Panc1 (cell line): ENCODE results near the gene FGD2. TPM values are rescaled to one million over a fixed set of nuclear protein-coding genes. Genes with fewer than 3 reads are reported as not detected.

Source experiments
- ATAC-seq: fragments of 200-7000 bp; cut with Tn5 transposase; 2 replicates; pipeline ENCODE4 v1.9.1; 2020; ENCODE audit warnings: mild to moderate bottlenecking, moderate library complexity
- BruUV-seq: library from RNA; stranded (reverse); fragments of 400-500 nt; replicated peaks from 2 replicates; lab custom pipeline; 2021; lab: Mats Ljungman, UMichigan
- CTCF ChIA-PET: fragments of 300-600 bp; sonication (Branson Sonifier 250); formaldehyde crosslinking; loops from one replicate; lab custom pipeline; 2022; ENCODE audit warnings: antibody characterized with exemption; lab: Charles Lee
- POLR2A ChIA-PET: fragments of 300-600 bp; sonication (Branson Sonifier 250); formaldehyde crosslinking; loops from one replicate; lab custom pipeline; 2022; ENCODE audit warnings: antibody characterized with exemption; lab: Charles Lee
- DNase-seq: peaks from one replicate; pipeline ENCODE4 v3.0.0-alpha.2; 2010; ENCODE audit warnings: low read depth, low spot score
- H3K27ac ChIP-seq: 2 replicates; pipeline ENCODE4 v1.5.1; 2011; ENCODE audit warnings: mild to moderate bottlenecking, low read length, inconsistent platforms
- H3K27me3 ChIP-seq: fragments of 200-500 bp; sonication (Bioruptor generic); 2 replicates; pipeline ENCODE4 v1.6.0; 2014; ENCODE audit warnings: low read length, inconsistent platforms; ENCODE audit not compliant: control insufficient read depth, insufficient read depth
- H3K36me3 ChIP-seq: fragments of 200-500 bp; sonication (Bioruptor generic); 2 replicates; pipeline ENCODE4 v1.5.1; 2014; ENCODE audit warnings: inconsistent platforms, mild to moderate bottlenecking, low read length, moderate library complexity; ENCODE audit not compliant: control insufficient read depth, insufficient read depth
- H3K4me1 ChIP-seq: 2 replicates; pipeline ENCODE4 v1.5.1; 2011; ENCODE audit warnings: inconsistent platforms, mild to moderate bottlenecking, low read length, moderate library complexity; ENCODE audit not compliant: control insufficient read depth, insufficient read depth
- H3K4me3 ChIP-seq, 2 experiments: 2 replicates each; pipeline ENCODE4 v1.5.1; 2011 to 2012; ENCODE audit warnings: low read depth in 2 of 2, low read length in 2 of 2, mild to moderate bottlenecking in 2 of 2, inconsistent platforms in 1 of 2, moderate library complexity in 1 of 2
- H3K9me3 ChIP-seq: fragments of 200-500 bp; sonication (Bioruptor generic); 2 replicates; pipeline ENCODE4 v1.5.1; 2014; ENCODE audit warnings: low read depth, mild to moderate bottlenecking, inconsistent platforms, low read length, moderate library complexity; ENCODE audit not compliant: control insufficient read depth, insufficient read depth
- POLR2AphosphoS5 ChIP-seq: IDR thresholded peaks from 2 replicates; pipeline ENCODE4 v1.6.1; 2012; ENCODE audit warnings: mild to moderate bottlenecking, low read depth, low read length, moderate library complexity
- SIN3A ChIP-seq: IDR thresholded peaks from 2 replicates; pipeline ENCODE4 v1.6.1; 2012; ENCODE audit warnings: low read depth, mild to moderate bottlenecking, low read length, moderate library complexity, borderline replicate concordance; ENCODE audit not compliant: insufficient read depth
- TCF7L2 ChIP-seq: IDR thresholded peaks from 2 replicates; pipeline ENCODE4 v1.6.1; 2011; ENCODE audit warnings: mild to moderate bottlenecking, low read depth, low read length, inconsistent platforms
- in situ Hi-C: cut with HindIII; loops from 2 replicates; pipeline ENCODE4 v1.10.0; 2016; ENCODE audit warnings: low sequenced_read_pairs, low pct_unique_long_range_greater_than_20kb
- intact Hi-C: fragments of 100-400 bp; cut with micrococcal nuclease; formaldehyde crosslinking; loops from one replicate; pipeline ENCODE4 v1.10.0; 2022; ENCODE audit not compliant: unreplicated experiment
- total RNA-seq: library from RNA; stranded (reverse); gene quantifications from one replicate; pipeline ENCODE4 v1.2.1, GENCODE V29; 2021; ENCODE audit not compliant: unreplicated experiment
- TF ChIP-seq, protein P1 (sequence below): fragments of 450-650 bp; IDR thresholded peaks from 2 replicates; pipeline ENCODE4 v1.5.1; 2017; ENCODE audit warnings: mild to moderate bottlenecking
- TF ChIP-seq, protein P2 (sequence below), 2 experiments: IDR thresholded peaks; 2 replicates each; pipeline ENCODE4 v1.6.1; 2011 to 2012; ENCODE audit warnings: low read depth in 2 of 2, control low read depth in 1 of 2, low read length in 1 of 2, mild to moderate bottlenecking in 1 of 2, moderate library complexity in 1 of 2; ENCODE audit not compliant: insufficient read depth in 1 of 2

Gene FGD2
- total RNA-seq, 1 experiment from 2014 or later: 0.10 TPM

GRCh38 chr6:37032239-37032638 lies 26.8 kb downstream of the FGD2 start:
- BruUV-seq: no TSS peak
- intact Hi-C loops (no loop called here), in situ Hi-C loops (no loop called here)
- Histone ChIP-seq H3K36me3 (no peaks in the 10 kb centered on the region), H3K27ac (no peak overlapping the region), H3K4me1 (no peaks in the 10 kb centered on the region), H3K27me3 (no peaks in the 10 kb centered on the region), H3K9me3 (no peaks in the 10 kb centered on the region), H3K4me3 (no peak overlapping the region)
- ChIA-PET CTCF (interaction anchor here (0.6 kb wide), 1 partner anchor 322 kb away, joined by 4 read pairs; the partner anchor contains the start of gene RNF8), POLR2A (no interaction called here)
- TF ChIP-seq SIN3A: no peak
- no peak for TF ChIP-seq POLR2AphosphoS5
- TF ChIP-seq, protein P1, sequence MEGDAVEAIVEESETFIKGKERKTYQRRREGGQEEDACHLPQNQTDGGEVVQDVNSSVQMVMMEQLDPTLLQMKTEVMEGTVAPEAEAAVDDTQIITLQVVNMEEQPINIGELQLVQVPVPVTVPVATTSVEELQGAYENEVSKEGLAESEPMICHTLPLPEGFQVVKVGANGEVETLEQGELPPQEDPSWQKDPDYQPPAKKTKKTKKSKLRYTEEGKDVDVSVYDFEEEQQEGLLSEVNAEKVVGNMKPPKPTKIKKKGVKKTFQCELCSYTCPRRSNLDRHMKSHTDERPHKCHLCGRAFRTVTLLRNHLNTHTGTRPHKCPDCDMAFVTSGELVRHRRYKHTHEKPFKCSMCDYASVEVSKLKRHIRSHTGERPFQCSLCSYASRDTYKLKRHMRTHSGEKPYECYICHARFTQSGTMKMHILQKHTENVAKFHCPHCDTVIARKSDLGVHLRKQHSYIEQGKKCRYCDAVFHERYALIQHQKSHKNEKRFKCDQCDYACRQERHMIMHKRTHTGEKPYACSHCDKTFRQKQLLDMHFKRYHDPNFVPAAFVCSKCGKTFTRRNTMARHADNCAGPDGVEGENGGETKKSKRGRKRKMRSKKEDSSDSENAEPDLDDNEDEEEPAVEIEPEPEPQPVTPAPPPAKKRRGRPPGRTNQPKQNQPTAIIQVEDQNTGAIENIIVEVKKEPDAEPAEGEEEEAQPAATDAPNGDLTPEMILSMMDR: no peak
- TF ChIP-seq TCF7L2: no peak
- TF ChIP-seq, protein P2, sequence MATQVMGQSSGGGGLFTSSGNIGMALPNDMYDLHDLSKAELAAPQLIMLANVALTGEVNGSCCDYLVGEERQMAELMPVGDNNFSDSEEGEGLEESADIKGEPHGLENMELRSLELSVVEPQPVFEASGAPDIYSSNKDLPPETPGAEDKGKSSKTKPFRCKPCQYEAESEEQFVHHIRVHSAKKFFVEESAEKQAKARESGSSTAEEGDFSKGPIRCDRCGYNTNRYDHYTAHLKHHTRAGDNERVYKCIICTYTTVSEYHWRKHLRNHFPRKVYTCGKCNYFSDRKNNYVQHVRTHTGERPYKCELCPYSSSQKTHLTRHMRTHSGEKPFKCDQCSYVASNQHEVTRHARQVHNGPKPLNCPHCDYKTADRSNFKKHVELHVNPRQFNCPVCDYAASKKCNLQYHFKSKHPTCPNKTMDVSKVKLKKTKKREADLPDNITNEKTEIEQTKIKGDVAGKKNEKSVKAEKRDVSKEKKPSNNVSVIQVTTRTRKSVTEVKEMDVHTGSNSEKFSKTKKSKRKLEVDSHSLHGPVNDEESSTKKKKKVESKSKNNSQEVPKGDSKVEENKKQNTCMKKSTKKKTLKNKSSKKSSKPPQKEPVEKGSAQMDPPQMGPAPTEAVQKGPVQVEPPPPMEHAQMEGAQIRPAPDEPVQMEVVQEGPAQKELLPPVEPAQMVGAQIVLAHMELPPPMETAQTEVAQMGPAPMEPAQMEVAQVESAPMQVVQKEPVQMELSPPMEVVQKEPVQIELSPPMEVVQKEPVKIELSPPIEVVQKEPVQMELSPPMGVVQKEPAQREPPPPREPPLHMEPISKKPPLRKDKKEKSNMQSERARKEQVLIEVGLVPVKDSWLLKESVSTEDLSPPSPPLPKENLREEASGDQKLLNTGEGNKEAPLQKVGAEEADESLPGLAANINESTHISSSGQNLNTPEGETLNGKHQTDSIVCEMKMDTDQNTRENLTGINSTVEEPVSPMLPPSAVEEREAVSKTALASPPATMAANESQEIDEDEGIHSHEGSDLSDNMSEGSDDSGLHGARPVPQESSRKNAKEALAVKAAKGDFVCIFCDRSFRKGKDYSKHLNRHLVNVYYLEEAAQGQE (IDR thresholded peaks at IDR 0.05; ENCODE audit: insufficient read depth in 1 of 2, low read depth in 2 of 2, low read length in 1 of 2): no peak
- ATAC-seq (no peak), DNase-seq (no peak)

- ChIA-PET CTCF (interaction anchor here (0.6 kb wide), 1 partner anchor 178 kb away, joined by 6 read pairs; no protein-coding TSS in a partner anchor), POLR2A (no interaction called here)
These were observed 27.8 kb downstream of the FGD2 start for GRCh38 chr6:37033255-37033654.

More at GRCh38 chr6:37033255-37033654, 27.8 kb downstream of the FGD2 start:
- Histone ChIP-seq H3K27ac (no peak overlapping the region), H3K4me3 (no peak overlapping the region), H3K4me1 (no peaks in the 10 kb centered on the region), H3K36me3 (no peaks in the 10 kb centered on the region), H3K9me3 (no peaks in the 10 kb centered on the region), H3K27me3 (no peaks in the 10 kb centered on the region)
- in situ Hi-C loops (no loop called here), intact Hi-C loops (no loop called here)
- ATAC-seq (no peak), DNase-seq (no peak)
- no TSS peak for BruUV-seq
- TF ChIP-seq, protein P2 (IDR thresholded peaks at IDR 0.05; ENCODE audit: insufficient read depth in 1 of 2, low read depth in 2 of 2, low read length in 1 of 2): no peak
- no peak for TF ChIP-seq SIN3A
- no peak for TF ChIP-seq POLR2AphosphoS5
- TF ChIP-seq TCF7L2: no peak
- TF ChIP-seq, protein P1: no peak
